H1 (cell line): Measurements from ENCODE around the gene PRSS22.

Experiments used
- CTCF ChIP-seq, 3 experiments: IDR thresholded peaks; 1 replicate in 2 of 3; 2 replicates in 1 of 3; pipeline versions ENCODE4 v1.5.1 to v1.6.1; 2011; ENCODE audit warnings: low read length in 3 of 3, mild to moderate bottlenecking in 3 of 3, inconsistent platforms in 2 of 3, low read depth in 1 of 3, moderate library complexity in 1 of 3; ENCODE audit not compliant: insufficient read depth in 1 of 3; ENCODE audit errors: control extremely low read depth in 1 of 3
- MAX ChIP-seq: IDR thresholded peaks from 2 replicates; pipeline ENCODE4 v1.6.1; 2012; ENCODE audit warnings: inconsistent platforms

GRCh38 chr16:2824626-2825025, 33.3 kb downstream of the PRSS22 start:
- TF ChIP-seq CTCF (IDR thresholded peaks at IDR 0.05; ENCODE audit: control extremely low read depth in 1 of 3, insufficient read depth in 1 of 3, low read depth in 1 of 3, low read length in 3 of 3) (no peak), MAX (no peak)
